GM21786 (cell line): ENCODE results near the gene LHPP.

ENCODE experiments used
- ATAC-seq: cut with Tn5 transposase; IDR thresholded peaks from one replicate; pipeline ENCODE4 v1.9.1; 2021; ENCODE audit not compliant: unreplicated experiment

Gene LHPP

DNA sequence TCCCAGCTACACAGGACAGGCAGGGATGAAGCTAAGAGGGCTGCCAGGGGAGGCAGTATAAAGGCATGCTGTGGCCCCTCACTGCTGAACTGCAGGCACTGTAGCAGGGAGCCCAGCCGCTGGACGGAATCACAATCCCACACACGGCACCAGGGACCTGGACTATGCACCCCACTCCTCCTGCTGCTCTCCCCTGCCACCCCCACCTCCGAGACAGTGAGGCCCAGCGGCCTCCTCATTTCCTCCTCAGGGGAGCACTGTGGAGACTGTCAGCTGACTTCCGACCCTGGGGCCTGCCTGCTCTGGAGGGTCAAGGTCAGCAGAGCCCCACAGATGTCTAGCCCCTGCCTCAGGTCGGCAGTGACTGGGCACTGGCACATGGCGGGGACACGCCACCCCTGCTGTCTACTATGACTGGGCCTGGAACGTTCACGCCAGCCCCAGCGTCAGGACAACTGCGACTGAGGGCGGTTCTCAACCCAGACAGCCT lies 189.8 kb downstream of the LHPP start:
- no peak for ATAC-seq

DNA sequence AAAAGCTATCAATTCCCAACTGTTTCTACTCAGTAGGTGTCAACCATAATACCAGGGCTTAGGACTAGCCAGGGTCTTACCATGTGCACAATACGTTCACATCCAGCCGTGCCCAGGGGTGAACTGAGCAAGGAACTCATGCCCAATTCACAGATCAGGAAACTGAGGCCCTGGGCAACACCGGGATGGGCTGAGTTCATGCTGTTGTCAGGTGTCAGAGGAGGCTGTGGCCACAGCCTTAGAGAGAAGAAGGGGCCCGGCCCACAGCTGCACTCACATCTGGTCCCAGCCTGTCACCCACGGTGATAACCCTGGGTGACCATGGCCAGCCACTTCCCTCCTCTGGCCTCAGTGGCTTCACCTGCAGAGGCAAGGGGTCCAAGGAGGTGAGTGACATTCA lies 190.6 kb downstream of the LHPP start:
- no peak for ATAC-seq

DNA sequence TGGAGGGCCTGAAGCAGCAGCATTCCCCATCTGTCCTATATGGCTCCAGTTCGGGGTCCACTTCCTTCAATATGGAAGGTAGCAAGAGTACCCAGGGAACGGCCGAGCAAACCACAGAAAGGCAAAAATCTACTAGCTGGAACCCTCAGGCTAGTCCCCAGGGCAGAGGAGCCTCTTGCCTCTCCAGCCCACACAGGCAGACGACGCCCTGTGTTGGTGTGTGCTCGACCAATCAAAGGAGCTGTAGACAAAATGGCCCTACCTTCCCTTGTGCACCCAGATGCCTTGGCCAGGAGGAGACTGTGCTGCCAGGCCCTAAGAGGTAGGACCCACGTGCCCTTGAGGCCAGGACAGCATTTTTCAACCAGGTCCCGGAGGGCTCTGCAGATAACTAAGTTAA lies 191.1 kb downstream of the LHPP start:
- no peak for ATAC-seq

DNA sequence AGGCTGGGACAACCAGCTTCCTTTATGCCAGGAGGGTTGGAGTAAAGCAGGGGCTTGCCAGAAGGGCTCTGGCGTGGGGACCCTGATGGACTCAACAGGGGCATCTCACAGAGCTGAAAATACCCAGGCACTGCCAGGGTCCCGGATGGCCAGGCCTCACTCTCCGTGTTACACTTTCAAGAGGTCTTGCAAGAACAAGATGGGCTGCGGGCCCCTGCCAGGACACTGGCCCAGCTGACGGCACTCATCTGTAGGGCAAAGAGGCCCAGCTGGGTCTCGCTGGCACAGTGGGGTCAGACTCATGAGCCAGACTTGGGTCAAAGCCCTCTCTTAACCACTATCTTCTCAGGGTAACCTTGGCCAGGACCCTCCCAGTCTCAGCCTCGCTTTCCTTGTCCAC lies 191.7 kb downstream of the LHPP start:
- ATAC-seq: no peak

DNA sequence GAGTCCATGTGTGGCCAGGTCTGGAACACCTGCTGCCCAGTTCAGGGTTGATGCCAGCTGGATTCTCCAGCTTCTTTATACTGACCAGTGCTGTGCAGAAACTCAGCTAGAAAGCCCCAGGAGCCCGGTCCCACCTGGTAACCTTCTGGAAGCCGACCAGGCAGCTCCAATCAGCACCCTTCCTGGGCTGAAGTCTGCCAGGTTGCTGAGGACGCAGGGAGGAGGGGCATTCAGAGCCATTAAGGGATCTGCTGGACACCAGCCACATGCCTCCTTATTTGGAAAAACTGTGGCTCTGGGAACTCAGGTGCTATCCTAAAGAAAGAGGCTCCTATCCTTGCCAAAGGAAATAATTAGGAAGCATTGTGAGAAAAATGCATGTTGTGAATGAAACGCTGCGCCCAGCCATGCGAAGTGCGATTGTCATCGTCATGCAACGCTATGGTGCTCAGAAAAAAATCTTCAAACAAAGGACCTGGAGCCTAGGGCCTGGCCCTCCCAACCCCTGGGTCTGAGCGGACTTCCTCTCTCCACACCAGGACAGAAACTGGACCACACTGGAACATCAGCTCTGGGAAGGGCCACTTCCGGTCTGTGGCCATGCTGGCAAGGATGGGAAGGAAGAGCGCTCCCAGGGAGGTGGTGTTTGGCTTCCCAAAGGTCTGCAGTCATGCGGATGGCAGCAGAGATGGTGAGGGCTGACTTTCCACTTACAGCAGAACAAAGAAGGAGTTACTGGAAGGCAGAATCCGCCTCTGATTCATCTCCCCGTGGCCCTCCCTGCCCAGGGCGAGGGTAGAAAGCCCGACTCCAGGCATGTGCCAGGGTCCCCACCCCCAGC lies 192.4 kb downstream of the LHPP start:
- ATAC-seq: no peak

DNA sequence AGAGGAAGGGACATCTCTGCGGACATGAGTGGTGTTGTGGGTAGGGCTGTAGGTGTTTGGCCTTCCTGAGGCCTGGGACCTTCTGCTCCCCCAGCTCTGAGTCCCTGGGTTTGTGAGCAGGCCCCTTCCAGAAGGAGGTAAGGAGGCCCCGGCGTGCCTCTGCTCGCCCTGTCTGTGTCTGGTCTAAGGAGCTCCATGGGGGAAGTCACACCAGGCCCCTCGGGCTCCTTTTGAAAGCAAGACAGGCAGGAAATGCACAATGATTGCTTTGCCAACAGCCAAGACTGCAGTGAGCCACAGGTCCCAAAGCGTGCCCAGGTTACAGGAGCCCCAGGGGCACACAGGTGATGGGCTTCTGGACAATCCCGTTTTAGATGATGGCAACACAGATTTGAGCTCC lies 193.1 kb downstream of the LHPP start:
- no peak for ATAC-seq

DNA sequence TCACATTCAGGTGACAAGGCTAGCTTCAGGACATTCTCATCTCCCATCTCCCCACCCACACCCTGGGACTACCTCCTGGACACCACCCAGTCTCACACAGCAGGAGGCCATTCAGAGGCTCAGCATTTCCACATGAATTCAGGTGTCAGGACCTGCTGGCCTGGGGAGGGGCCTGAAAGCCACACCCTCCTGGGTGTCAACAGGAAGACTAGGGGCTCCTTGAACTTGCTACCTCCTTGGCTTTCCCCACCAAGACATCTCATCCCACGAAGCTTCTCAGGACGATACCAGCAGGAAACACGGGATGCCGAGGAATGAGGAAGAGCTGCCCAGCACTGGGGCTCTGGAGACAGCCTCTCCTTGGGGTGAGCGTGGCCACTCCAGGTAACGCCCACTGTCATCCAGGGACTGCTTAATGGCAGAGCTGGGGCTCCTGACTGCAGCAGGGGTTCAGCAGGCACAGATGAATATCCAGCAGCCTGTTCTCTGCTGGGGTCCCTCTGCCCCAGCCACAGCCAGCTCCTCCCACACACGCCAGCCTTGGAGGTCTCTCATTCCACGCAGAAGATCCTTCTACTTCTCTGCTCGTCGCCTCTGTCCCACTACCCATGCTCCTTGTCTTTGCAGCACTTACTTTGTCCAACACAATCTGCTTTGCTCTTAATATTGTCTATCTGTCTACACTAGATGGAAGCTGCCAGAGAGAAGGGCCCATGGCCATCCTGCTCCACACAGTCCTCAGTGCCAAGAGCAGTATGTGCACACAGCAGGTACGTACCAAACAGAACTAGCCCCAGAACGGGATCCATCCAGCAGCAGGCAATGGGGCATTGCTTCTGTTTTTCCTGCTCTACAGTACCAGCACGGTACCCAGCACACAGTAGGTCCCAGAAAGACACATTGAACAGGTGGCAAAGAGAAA lies 193.8 kb downstream of the LHPP start:
- no peak for ATAC-seq

DNA sequence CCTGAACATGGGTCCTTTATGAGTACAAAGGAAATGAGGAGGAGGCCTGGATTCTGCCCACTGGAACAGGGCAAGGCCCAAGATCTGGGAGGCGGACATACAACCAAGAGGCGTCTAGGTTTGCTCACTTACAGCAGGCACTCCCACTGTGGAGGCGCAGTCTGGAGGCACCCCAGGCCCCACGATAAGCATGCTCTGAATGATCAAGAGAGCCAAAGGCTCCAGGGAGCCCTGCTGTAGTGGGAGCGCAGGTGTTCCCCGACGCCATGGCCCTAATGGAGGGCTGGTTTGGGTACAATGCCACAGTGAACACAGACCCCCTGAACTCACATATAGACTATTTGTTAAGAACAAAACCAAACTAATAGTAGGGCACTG lies 194.5 kb downstream of the LHPP start:
- ATAC-seq: no peak

DNA sequence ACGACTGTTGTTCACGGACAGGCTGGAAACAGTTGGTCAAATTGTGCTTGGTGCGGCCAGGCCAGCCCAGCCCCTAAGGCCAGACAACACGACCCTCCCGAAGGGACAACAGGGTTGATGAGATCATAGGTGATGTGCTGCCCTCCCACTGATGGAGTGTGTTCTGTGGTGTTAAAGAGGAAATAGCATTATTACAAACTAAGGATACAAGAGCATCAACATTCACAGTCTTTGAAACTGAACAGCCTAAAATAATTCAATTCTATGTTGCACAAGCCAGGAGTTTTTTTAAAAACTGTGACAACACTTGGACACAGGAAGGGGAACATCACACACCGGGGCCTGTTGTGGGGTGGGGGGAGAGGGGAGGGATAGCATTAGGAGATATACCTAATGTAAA lies 194.9 kb downstream of the LHPP start:
- ATAC-seq: no peak

DNA sequence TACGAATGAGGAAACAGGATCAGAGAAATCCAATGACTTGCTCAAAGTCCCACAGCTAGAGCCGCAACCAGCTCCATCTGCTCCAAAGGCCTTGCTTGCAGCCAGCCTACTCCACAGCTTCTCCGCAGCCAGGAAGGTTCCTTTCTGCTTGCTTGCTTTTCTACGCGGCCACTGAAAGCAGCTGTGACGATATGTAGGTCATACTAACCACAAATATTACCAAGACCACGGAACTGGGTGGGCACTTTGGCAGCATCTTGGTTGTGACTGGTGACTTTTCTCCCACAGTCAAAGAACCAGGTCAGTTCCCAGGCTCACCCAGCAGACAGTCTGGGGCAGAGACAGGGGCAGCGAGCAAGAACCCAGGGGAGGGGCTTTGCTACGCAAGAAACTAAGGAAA lies 196.2 kb downstream of the LHPP start:
- no peak for ATAC-seq

DNA sequence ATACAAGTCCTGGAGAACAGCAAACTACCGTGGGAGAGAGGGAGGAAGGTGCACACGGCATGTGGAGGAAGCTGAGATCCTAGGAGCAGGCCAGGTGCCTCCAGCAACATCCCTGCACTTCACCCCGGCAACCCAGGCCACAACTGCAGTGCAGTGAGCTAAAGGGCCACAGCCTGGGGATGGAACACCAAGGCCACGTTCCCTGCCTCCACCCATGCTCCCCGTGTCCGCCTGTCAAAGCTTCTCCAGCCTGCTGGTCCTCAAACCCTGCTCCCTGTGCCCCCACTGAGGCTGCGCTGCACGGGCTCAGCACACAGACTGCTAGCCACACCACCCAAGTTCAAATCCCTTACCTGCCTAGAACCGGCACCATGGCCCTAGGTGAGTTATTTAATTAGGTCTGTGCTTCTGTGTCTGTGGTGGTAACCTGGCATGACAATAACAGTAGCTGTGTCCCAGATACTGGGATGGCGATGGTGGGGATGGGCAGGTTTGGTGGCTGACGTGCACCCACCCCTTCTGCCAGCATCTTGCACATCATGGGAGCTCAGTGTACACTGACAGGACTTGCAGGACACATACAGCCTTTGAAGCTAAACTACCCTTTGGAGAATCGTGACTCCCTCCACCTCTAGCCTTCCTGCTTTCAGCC lies 197.1 kb downstream of the LHPP start:
- no peak for ATAC-seq

DNA sequence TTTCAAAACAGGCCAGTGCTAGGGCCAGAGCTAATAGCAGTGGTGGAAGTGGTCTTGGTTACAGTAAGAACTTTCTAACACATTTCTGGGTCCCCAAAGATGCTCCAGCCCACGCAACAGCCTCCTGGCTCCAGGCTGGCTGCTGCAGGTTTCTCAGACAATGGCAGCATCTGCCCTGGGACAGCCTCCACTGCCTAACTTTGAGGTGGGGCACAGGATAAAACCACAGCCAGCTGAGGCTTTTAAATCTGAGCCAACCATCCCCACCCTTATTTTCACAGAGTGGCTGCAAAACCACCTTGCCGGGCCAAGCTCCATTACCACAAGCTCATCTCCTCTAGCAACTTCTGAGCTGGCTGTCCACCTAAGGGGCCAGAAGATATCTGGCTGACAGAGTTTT lies 197.8 kb downstream of the LHPP start:
- ATAC-seq: no peak

DNA sequence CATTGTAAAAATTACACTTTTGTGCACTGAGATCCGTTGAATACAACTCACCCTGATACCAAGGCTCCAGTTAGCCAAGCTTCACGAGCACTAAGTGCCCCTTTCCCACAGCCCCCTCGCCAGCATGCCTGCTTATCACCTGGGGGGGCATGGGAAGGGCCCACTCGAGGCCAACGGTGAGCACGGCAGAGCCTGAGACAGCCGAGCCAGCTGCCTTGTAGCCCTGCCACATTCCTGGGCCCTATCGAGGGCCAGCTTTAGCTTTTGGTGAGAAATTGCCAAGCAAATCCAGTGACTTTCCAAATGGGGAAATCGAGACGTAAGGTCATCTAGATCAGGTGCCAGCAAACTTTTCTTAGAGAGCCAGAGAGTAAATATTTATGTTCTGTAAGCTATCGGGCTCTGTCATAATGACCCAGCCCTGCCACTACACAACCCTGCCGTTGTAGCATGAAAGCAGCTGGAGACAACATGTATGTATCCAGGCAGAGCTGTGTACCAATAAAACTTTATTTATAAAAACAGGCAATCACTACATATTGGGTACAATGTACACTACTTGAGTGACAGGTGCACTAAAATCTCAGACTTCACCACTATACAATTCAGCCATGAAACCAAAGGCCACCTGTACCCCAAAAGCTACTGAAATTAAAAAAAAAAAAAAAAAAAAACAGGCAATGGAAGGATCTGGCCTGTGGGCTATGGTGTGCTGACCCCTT lies 198.9 kb downstream of the LHPP start:
- ATAC-seq: no peak

DNA sequence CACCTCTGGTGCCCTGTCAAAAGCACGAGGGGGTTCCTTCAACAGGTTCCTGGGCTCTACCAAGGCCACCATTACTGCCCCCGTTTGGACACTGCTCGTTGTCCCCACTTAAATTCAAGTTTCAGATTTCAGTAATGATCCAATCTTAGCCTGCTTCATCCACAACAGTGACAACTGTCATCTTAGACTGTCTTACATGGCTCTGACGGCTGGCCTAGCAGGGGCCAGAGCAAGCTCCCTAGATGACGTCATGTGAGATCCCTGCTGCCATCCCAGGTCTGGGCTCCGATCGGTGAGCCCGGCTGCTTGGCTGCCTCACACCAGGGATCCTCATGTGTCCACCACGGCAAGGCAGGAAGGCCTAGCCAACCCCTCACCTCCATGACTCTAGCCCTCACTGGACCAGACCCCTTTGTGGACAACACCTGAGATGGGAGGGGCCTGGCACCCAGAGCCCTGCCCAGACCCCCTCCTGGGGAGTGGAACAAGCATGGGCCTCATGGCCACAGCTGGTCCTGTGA lies 200.1 kb downstream of the LHPP start:
- ATAC-seq: no peak

DNA sequence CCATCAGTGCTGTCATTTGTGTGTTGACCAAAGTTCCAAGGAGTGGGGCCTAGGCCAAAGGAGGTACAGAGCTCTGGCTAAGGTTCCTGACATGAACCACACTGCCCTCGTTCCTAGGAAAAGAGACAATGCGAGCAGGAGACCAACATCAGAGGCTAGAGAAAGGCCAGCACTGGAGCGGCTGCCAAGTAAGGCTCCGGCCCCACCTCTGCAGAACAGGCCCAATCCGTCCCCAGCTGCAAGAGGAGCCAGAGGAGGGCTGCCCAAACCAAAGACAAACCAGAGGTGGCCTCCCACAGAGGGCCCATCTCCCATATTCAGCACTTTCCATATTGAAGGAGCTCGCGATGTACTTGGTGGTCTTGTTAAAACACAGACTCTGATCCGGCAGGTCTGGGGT lies 201.6 kb downstream of the LHPP start:
- ATAC-seq: no peak
